H1 (cell line): Measurements from ENCODE around the gene ARMC5. TPM values are rescaled to one million over a fixed set of nuclear protein-coding genes. Genes with fewer than 3 reads are reported as not detected.

Experiments used
- CTCF ChIA-PET: fragments of 300-600 bp; sonication (Branson Sonifier 250); formaldehyde crosslinking; loops from one replicate; lab custom pipeline; 2021; ENCODE audit not compliant: partially characterized antibody; lab: Charles Lee
- POLR2A ChIA-PET: fragments of 300-600 bp; sonication (Branson Sonifier 250); formaldehyde crosslinking; loops from one replicate; lab custom pipeline; 2021; ENCODE audit warnings: inconsistent platforms; ENCODE audit not compliant: partially characterized antibody; lab: Charles Lee
- DNase-seq, 2 experiments: peaks; one replicate each; pipeline versions ENCODE4 v3.0.0 to v3.0.0-alpha.2; 2010 to 2022; ENCODE audit warnings: low spot score in 2 of 2, low read depth in 1 of 2, mixed read lengths in 1 of 2
- FAIRE-seq: peaks from 2 replicates; lab custom pipeline; 2011; peaks lifted over from hg19 to GRCh38; lab: Jason Lieb, UNC
- H2AFZ ChIP-seq: 2 replicates; pipeline ENCODE4 v1.8.1; 2012; ENCODE audit warnings: low read length, inconsistent platforms
- H2AK5ac ChIP-seq: 2 replicates; pipeline ENCODE4 v1.6.1; 2013; ENCODE audit warnings: low read depth, low read length
- H2BK120ac ChIP-seq: replicated peaks from 2 replicates; pipeline ENCODE3; 2013; ENCODE audit warnings: low read depth, low read length, inconsistent platforms
- H2BK12ac ChIP-seq: 2 replicates; pipeline ENCODE4 v1.6.1; 2013; ENCODE audit warnings: low read depth, low read length
- H2BK15ac ChIP-seq: 2 replicates; pipeline ENCODE4 v1.6.1; 2013; ENCODE audit warnings: low read length
- H2BK20ac ChIP-seq: 2 replicates; pipeline ENCODE4 v1.6.1; 2013; ENCODE audit warnings: low read length
- H2BK5ac ChIP-seq: 2 replicates; pipeline ENCODE4 v1.6.1; 2013; ENCODE audit warnings: low read depth, low read length
- H3K14ac ChIP-seq: 2 replicates; pipeline ENCODE4 v1.6.1; 2013; ENCODE audit warnings: inconsistent platforms; ENCODE audit not compliant: insufficient read length
- H3K18ac ChIP-seq: 2 replicates; pipeline ENCODE4 v1.6.1; 2013; ENCODE audit warnings: low read length; ENCODE audit errors: extremely low read depth
- H3K23ac ChIP-seq: 2 replicates; pipeline ENCODE4 v1.6.1; 2013; ENCODE audit warnings: inconsistent platforms; ENCODE audit not compliant: insufficient read length
- H3K23me2 ChIP-seq: 2 replicates; pipeline ENCODE4 v1.6.1; 2013; ENCODE audit warnings: low read depth, low read length
- H3K27ac ChIP-seq: 2 replicates; pipeline ENCODE4 v1.6.1; 2011; ENCODE audit warnings: low read depth, low read length, inconsistent platforms
- H3K27me3 ChIP-seq, 4 experiments: replicated peaks in 1 of 4; 1 replicate in 1 of 4; 2 replicates in 3 of 4; pipeline versions ENCODE4 v1.6.1 to v1.8.1; 2011 to 2013; ENCODE audit warnings: low read length in 3 of 4, mild to moderate bottlenecking in 3 of 4, inconsistent platforms in 2 of 4, mixed read lengths in 2 of 4, moderate library complexity in 1 of 4; ENCODE audit not compliant: control insufficient read depth in 3 of 4, insufficient read depth in 3 of 4; ENCODE audit errors: extremely low read depth in 1 of 4
- H3K36me3 ChIP-seq, 4 experiments: 2 replicates each; pipeline versions ENCODE4 v1.6.1 to v1.8.1; 2011 to 2013; ENCODE audit warnings: mild to moderate bottlenecking in 4 of 4, low read length in 3 of 4, moderate library complexity in 2 of 4, control low read depth in 1 of 4, inconsistent platforms in 1 of 4; ENCODE audit not compliant: insufficient read depth in 4 of 4, control insufficient read depth in 2 of 4
- H3K4ac ChIP-seq: replicated peaks from 2 replicates; pipeline ENCODE3; 2013; ENCODE audit warnings: low read length, low read depth, mixed read lengths, inconsistent platforms; ENCODE audit not compliant: insufficient read length
- H3K4me1 ChIP-seq, 4 experiments: replicated peaks in 1 of 4; 1 replicate in 1 of 4; 2 replicates in 3 of 4; pipeline versions ENCODE4 v1.6.1 to v1.8.1; 2011 to 2013; ENCODE audit warnings: low read length in 3 of 4, inconsistent platforms in 2 of 4, mixed read lengths in 1 of 4; ENCODE audit not compliant: insufficient read depth in 4 of 4, control insufficient read depth in 3 of 4
- H3K4me2 ChIP-seq, 2 experiments: 2 replicates each; pipeline versions ENCODE4 v1.6.1 to v1.8.1; 2011 to 2013; ENCODE audit warnings: low read depth in 2 of 2, low read length in 2 of 2, control low read depth in 1 of 2, inconsistent platforms in 1 of 2, mild to moderate bottlenecking in 1 of 2; ENCODE audit not compliant: insufficient read depth in 1 of 2
- H3K4me3 ChIP-seq, 4 experiments: fragments of 200-600, 300-600 bp in 1 of 4; sonication (generic), shearing (Covaris generic), sonication (Bioruptor Twin) in 1 of 4; 2 replicates each; pipeline versions ENCODE4 v1.5.1 to v1.8.1; 2011 to 2016; ENCODE audit warnings: low read length in 4 of 4, low read depth in 3 of 4, control low read depth in 2 of 4, inconsistent platforms in 2 of 4, mild to moderate bottlenecking in 2 of 4, mixed read lengths in 1 of 4, moderate library complexity in 1 of 4; ENCODE audit not compliant: insufficient read depth in 2 of 4; ENCODE audit errors: extremely low read depth in 1 of 4
- H3K56ac ChIP-seq: replicated peaks from 2 replicates; pipeline ENCODE3; 2013; ENCODE audit warnings: low read depth, mild to moderate bottlenecking, mixed read lengths, low read length, inconsistent platforms; ENCODE audit not compliant: insufficient read length
- H3K79me1 ChIP-seq: 2 replicates; pipeline ENCODE4 v1.6.1; 2013; ENCODE audit warnings: low read depth, low read length, control low read depth
- H3K79me2 ChIP-seq, 2 experiments: 2 replicates each; pipeline versions ENCODE4 v1.6.1 to v1.8.1; 2012 to 2013; ENCODE audit warnings: low read length in 2 of 2, mild to moderate bottlenecking in 2 of 2, inconsistent platforms in 1 of 2; ENCODE audit not compliant: insufficient read depth in 2 of 2, control insufficient read depth in 1 of 2
- H3K9ac ChIP-seq, 4 experiments: replicated peaks in 1 of 4; 1 replicate in 1 of 4; 2 replicates in 3 of 4; pipeline versions ENCODE4 v1.6.1 to v1.8.1; 2011 to 2013; ENCODE audit warnings: low read depth in 3 of 4, low read length in 3 of 4, control low read depth in 2 of 4, mild to moderate bottlenecking in 2 of 4, moderate library complexity in 2 of 4, inconsistent platforms in 1 of 4; ENCODE audit errors: extremely low read depth in 1 of 4
- H3K9me3 ChIP-seq, 2 experiments: 2 replicates each; pipeline versions ENCODE4 v1.6.1 to v1.8.1; 2012 to 2013; ENCODE audit warnings: mild to moderate bottlenecking in 2 of 2, moderate library complexity in 2 of 2, control low read depth in 1 of 2, inconsistent platforms in 1 of 2, low read depth in 1 of 2, low read length in 1 of 2, mixed read lengths in 1 of 2; ENCODE audit not compliant: insufficient read depth in 2 of 2
- H4K20me1 ChIP-seq, 2 experiments: replicated peaks in 1 of 2; 2 replicates each; pipeline versions ENCODE3 to v1.8.1; 2011 to 2013; ENCODE audit warnings: inconsistent platforms in 2 of 2, low read length in 2 of 2, mild to moderate bottlenecking in 1 of 2; ENCODE audit not compliant: insufficient read depth in 2 of 2, control insufficient read depth in 1 of 2
- H4K5ac ChIP-seq: 2 replicates; pipeline ENCODE4 v1.6.1; 2013; ENCODE audit warnings: low read length, low read depth, mixed read lengths, inconsistent platforms; ENCODE audit not compliant: insufficient read length
- H4K8ac ChIP-seq: 2 replicates; pipeline ENCODE4 v1.8.0; 2013; ENCODE audit warnings: mild to moderate bottlenecking, moderate library complexity, low read length, inconsistent platforms; ENCODE audit not compliant: insufficient read depth; ENCODE audit errors: extremely low read depth
- H4K91ac ChIP-seq: replicated peaks from 2 replicates; pipeline ENCODE3; 2013; ENCODE audit warnings: low read length, mixed read lengths, inconsistent platforms; ENCODE audit not compliant: insufficient read length
- BACH1 ChIP-seq: IDR thresholded peaks from 2 replicates; pipeline ENCODE4 v1.6.1; 2012; ENCODE audit warnings: low read length, improper control_type of control experiment
- CEBPB ChIP-seq: IDR thresholded peaks from 2 replicates; pipeline ENCODE4 v1.6.1; 2012; ENCODE audit warnings: low read depth, low read length
- EP300 ChIP-seq, 2 experiments: IDR thresholded peaks; 1 replicate in 1 of 2; 2 replicates in 1 of 2; pipeline ENCODE4 v1.6.1; 2011 to 2012; ENCODE audit warnings: low read depth in 2 of 2, low read length in 2 of 2, mild to moderate bottlenecking in 2 of 2, borderline replicate concordance in 1 of 2, inconsistent platforms in 1 of 2, moderate library complexity in 1 of 2
- HDAC2 ChIP-seq, 2 experiments: fragments of 300-600 bp in 1 of 2; sonication (generic) in 1 of 2; IDR thresholded peaks; 2 replicates each; pipeline ENCODE4 v1.6.1; 2011 to 2012; ENCODE audit warnings: low read depth in 2 of 2, low read length in 2 of 2, mild to moderate bottlenecking in 2 of 2, moderate library complexity in 2 of 2, borderline replicate concordance in 1 of 2, inconsistent platforms in 1 of 2
- RAD21 ChIP-seq, 2 experiments: IDR thresholded peaks in 1 of 2; conservative IDR thresholded peaks in 1 of 2; 2 replicates each; pipeline ENCODE4 v1.6.1; 2011; ENCODE audit warnings: low read depth in 2 of 2, low read length in 2 of 2, improper control_type of control experiment in 1 of 2, inconsistent platforms in 1 of 2, mild to moderate bottlenecking in 1 of 2, moderate library complexity in 1 of 2
- RXRA ChIP-seq: IDR thresholded peaks from 2 replicates; pipeline ENCODE4 v1.6.1; 2011; ENCODE audit warnings: low read depth, mild to moderate bottlenecking, low read length, moderate library complexity; ENCODE audit not compliant: insufficient read depth
- SP1 ChIP-seq: IDR thresholded peaks from 2 replicates; pipeline ENCODE4 v1.6.1; 2011; ENCODE audit warnings: low read depth, low read length
- SP2 ChIP-seq: IDR thresholded peaks from 2 replicates; pipeline ENCODE4 v1.6.1; 2012; ENCODE audit warnings: mild to moderate bottlenecking, low read length, inconsistent platforms
- TAF7 ChIP-seq: optimal IDR thresholded peaks from 2 replicates; pipeline ENCODE3; 2011; ENCODE audit warnings: low read depth, mild to moderate bottlenecking, inconsistent platforms, low read length, moderate library complexity, borderline replicate concordance
- WGBS, 2 experiments: shearing (Covaris generic) in 1 of 2; methylation state at CpG; one replicate each; pipeline versions ENCODE4 v1.1.6 to v1.1.7; 2013 to 2015; ENCODE audit warnings: low lambda C conversion rate in 2 of 2, mixed read lengths in 2 of 2, inconsistent platforms in 1 of 2, low coverage in 1 of 2, missing lambda C conversion rate in 1 of 2; ENCODE audit not compliant: insufficient replicate concordance in 2 of 2, insufficient coverage in 1 of 2, insufficient read length in 1 of 2; ENCODE audit errors: extremely low coverage in 1 of 2, missing lambda C conversion rate in 1 of 2; 5-methylcytosine and 5-hydroxymethylcytosine counted together
- polyA plus RNA-seq, 7 experiments: library from polyadenylated mRNA; depleted of rRNA in 3 of 7; stranded (reverse) in 5 of 7; unstranded in 2 of 7; fragments of >200 nt in 5 of 7; fragments of 200-250 nt in 2 of 7; gene quantifications; 1 replicate in 5 of 7; 2 replicates in 1 of 7; 4 replicates in 1 of 7; pipeline versions ENCODE4 v1.2.1 to v1.2.3, GENCODE V29; 2011 to 2013; ENCODE audit warnings: missing spikeins in 2 of 7, mixed read lengths in 2 of 7
- total RNA-seq: library from RNA; stranded (reverse); fragmentation: NEBNext Ultra II Directional; extraction: Animal tissue kit (Norgen Biotek cat#: 25700); gene quantifications from 2 replicates; pipeline ENCODE4 v1.2.1, GENCODE V29; 2021

ARMC5 gene
- total and polyA plus RNA-seq, 2 of the 8 experiments (the other 6 are each of a cell fraction or from before 2014, with no cell fraction given): 7.8 to 8.7 TPM

- no peak overlapping the region for H3K9ac ChIP-seq
- POLR2A ChIA-PET: interaction anchor here (10.6 kb wide), 1 partner anchor 11 kb away, joined by 69 read pairs; no protein-coding TSS in a partner anchor
Observed at GRCh38 chr16:31499928-31500327, 40.6 kb downstream of the ARMC5 start.

More at GRCh38 chr16:31499928-31500327, 40.6 kb downstream of the ARMC5 start:
- no peak overlapping the region for H3K4me3 ChIP-seq
- DNase-seq: no peak
- no peak overlapping the region for H2BK120ac ChIP-seq
- no peak overlapping the region for H3K14ac ChIP-seq
- no peak overlapping the region for H3K4me2 ChIP-seq
- no peak overlapping the region for H4K91ac ChIP-seq
- H3K27me3 ChIP-seq: no peaks in the 10 kb centered on the region
- H3K9me3 ChIP-seq: no peaks in the 10 kb centered on the region
- no peak overlapping the region for H2BK12ac ChIP-seq
- H2AK5ac ChIP-seq: no peak overlapping the region
- H2AFZ ChIP-seq: no peak overlapping the region
- CTCF ChIA-PET: interaction anchor here (1.7 kb wide), 3 partner anchors 10 to 212 kb away, joined by 4 to 7 read pairs (median 7); no protein-coding TSS in a partner anchor
- H2BK5ac ChIP-seq: no peak overlapping the region
- H3K79me2 ChIP-seq: no peaks in the 10 kb centered on the region
- no peak overlapping the region for H4K8ac ChIP-seq
- WGBS, 2 experiments: 95% methylated on average over 8 of the region's 8 CpGs; no CpG with 5 or more reads in 1 of the 2 experiments
- no peak overlapping the region for H3K27ac ChIP-seq
- no peaks in the 10 kb centered on the region for H3K23me2 ChIP-seq
- no peak overlapping the region for H3K23ac ChIP-seq
- 0 out of 2 replicates have a peak overlapping the region, but pooled peaks have one; percentile 8 for H2BK15ac ChIP-seq
- H3K36me3 ChIP-seq: peaks cover 0 to 3% (median under 1%) of the 10 kb centered on the region in 4 experiments; a peak in 1 of 8 replicates
- no peaks in the 10 kb centered on the region for H4K20me1 ChIP-seq
- no peak overlapping the region for H3K18ac ChIP-seq
- TF ChIP-seq EP300 (IDR thresholded peaks at IDR 0.05; ENCODE audit: borderline replicate concordance in 1 of 2, low read depth in 2 of 2, low read length in 2 of 2): no peak
- no peak for TF ChIP-seq HDAC2 (IDR thresholded peaks at IDR 0.05; ENCODE audit: borderline replicate concordance in 1 of 2, low read depth in 2 of 2, low read length in 2 of 2)
- no peak for TF ChIP-seq BACH1
- no peak for TF ChIP-seq SP1
- no peak for TF ChIP-seq RXRA
- TF ChIP-seq TAF7: no peak
- no peak for TF ChIP-seq RAD21 (IDR thresholded peaks at IDR 0.05 in 1 of 2, conservative IDR thresholded peaks at IDR 0.05 in 1 of 2; ENCODE audit: low read depth in 2 of 2, low read length in 2 of 2)
- no peak for TF ChIP-seq SP2
- TF ChIP-seq CEBPB: no peak
- no peak overlapping the region for H3K4ac ChIP-seq
- no peak overlapping the region for H3K56ac ChIP-seq
- no peaks in the 10 kb centered on the region for H3K79me1 ChIP-seq
- no peak for FAIRE-seq
- peaks cover 2 to 10% (median 5%) of the 10 kb centered on the region in 4 experiments for H3K4me1 ChIP-seq
- H4K5ac ChIP-seq: no peak overlapping the region
- H2BK20ac ChIP-seq: no peak overlapping the region
